Posterior vena cava (tissue), 2 donors: ENCODE data around the gene NUDT22. TPM values are rescaled to one million over a fixed set of nuclear protein-coding genes. Genes with fewer than 3 reads are reported as not detected.

Source experiments
- DNase-seq: peaks from one replicate; pipeline ENCODE4 v3.0.0-alpha.2; 2020; ENCODE audit warnings: low spot score
- intact Hi-C, 2 donors: fragments of 100-400 bp; cut with DNase I; formaldehyde crosslinking; loops; one replicate each; pipeline versions ENCODE4 v1.14.1 to v1.14.2; 2022 to 2023
- total RNA-seq, 2 donors: library from RNA; stranded (reverse); fragmentation: NEBNext Ultra II Directional; extraction: Animal tissue kit (Norgen Biotek cat#: 25700); gene quantifications; one replicate each; pipeline ENCODE4 v1.2.1, GENCODE V29; 2021
- donor health status: DM: yes; HTN: yes; CAD: no.
- donor health status: DM: yes; HTN: yes; CAD: no.

The NUDT22 gene
- total RNA-seq, 2 donors from 2014 or later, result 35.8 to 41.1 TPM

GRCh38 chr11:64249038-64249437, 23.0 kb downstream of the NUDT22 start:
- intact Hi-C loops, result loop anchor here in 1 of 2 donors (10.0 kb wide), 1 partner anchor 56 kb away; the partner anchor contains the start of genes CATSPERZ and ESRRA
- no peak for DNase-seq

GRCh38 chr11:64249563-64250414, 23.7 kb downstream of the NUDT22 start:
- intact Hi-C loops, result loop anchor here in 1 of 2 donors (10.0 kb wide), 1 partner anchor 55 kb away; the partner anchor contains the start of genes CATSPERZ and ESRRA
- DNase-seq, result no peak

GRCh38 chr11:64250415-64251015, 24.4 kb downstream of the NUDT22 start:
- intact Hi-C loops, result no loop called here
- no peak for DNase-seq

DNA sequence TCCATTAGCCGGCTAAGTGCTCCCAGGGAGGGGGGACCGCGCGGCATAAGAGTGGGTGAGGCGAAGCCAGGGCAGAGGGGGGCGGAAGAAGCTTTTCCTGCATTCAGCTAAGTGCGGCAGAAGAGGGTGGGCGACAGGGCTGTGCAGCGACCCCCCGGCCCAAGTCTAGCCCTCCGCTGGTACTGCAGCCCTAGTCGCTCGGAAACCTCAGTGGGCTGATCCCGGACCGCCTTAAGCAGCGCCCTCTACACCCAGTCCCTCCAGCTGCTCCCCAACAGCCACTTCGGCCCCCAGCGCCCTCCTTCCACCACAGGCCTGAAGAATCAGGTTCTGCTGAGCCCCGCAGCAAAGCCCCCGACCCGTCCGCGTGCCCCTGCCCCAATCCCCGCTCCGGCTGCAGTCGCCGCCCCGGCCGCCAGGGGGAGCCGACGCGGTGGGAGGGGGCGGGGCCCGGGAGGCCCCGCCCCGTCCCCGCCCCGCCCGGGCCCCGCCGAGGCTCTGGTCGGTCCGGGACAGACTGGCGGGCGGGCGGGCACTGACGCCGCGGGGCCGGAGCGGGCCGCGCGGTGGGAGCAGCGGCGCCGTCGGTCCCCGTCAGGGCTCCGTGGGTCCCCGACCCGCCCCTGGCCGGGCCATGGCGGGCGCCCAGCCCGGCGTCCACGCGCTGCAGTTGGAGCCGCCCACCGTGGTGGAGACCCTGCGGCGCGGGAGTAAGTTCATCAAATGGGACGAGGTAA, 25.1 kb downstream of the NUDT22 start, which contains the start of gene PLCB3:
PLCB3 (plus strand) TSS at position 515 of the 737 bp plus-strand sequence; CDS start at position 635, 120 bp downstream.
- intact Hi-C loops, result no loop called here
- DNase-seq, result no peak

- no peak for DNase-seq
- intact Hi-C loops, result no loop called here
Measured at GRCh38 chr11:64251753-64252002, 25.6 kb downstream of the NUDT22 start.

DNA sequence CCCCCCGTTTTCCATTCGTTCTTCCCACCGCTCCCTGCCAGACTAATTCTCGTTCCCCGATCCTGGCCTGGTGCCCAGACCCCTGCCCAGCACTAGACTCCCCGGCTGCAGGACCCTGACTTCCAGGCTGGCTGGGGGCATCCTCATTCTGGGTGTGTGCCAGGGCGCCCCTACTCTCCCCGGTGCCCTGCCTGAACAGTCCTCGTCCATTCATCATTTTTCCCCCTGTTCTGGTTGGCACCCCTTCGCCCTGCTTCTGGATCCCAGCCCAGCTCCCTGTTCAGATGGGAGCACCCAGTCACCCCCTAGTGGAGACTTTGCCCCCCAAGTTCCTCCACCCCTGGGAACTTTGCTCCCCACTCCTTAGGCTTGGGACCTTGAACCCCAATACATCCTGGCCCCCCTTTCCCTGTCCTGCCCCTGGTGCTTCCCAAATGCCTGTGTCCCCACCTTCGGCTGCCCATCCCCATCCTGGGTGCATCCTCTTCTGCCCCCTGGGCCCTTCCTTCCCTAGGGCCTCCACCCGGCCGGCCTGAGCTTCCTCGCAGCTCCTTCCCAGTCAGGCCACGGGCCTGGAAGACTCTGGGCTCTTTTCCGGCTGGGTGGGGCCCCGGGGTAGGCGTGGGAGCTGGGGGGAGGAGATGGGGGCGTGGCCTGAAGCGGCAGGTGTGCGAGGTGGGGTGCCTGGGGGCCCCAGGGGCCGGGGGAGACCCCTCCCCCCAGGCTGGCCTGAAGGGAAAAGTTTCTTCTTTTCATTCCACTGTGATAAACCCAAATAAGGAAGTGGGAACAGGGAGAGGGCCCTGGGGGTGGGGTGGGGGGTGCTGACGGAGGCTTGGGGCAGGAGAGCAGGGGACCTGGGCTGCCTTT, 26.2 kb downstream of the NUDT22 start:
- intact Hi-C loops, result no loop called here
- DNase-seq, result no peak

GRCh38 chr11:64253043-64253442, 27.0 kb downstream of the NUDT22 start:
- DNase-seq, result no peak
- intact Hi-C loops, result no loop called here

DNA sequence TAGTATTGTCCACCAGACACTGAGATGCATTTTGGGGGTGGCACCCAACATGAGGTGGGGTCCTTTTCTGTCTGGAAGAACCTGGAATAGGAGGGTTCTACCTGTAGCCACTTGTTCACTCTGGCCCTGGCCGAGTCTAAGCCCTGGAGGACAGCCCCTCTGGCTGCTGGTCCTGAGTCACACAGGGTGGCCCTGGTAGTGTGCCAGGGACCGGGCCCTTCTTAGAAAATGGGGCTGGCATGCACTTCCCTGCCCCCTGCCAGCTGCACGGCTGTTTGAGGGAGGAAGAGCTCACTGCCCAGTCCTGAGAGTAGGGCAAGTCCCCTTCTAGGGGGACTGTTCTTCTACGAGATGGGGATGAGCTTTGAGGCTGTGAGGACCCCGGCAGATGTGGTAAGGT, 27.4 kb downstream of the NUDT22 start:
- intact Hi-C loops, result no loop called here
- DNase-seq, result no peak

GRCh38 chr11:64254326-64254725, 28.3 kb downstream of the NUDT22 start:
- DNase-seq, result no peak
- intact Hi-C loops, result no loop called here

- DNase-seq, result no peak
- intact Hi-C loops, result no loop called here
Measured at GRCh38 chr11:64255135-64256128, 29.4 kb downstream of the NUDT22 start.

DNA sequence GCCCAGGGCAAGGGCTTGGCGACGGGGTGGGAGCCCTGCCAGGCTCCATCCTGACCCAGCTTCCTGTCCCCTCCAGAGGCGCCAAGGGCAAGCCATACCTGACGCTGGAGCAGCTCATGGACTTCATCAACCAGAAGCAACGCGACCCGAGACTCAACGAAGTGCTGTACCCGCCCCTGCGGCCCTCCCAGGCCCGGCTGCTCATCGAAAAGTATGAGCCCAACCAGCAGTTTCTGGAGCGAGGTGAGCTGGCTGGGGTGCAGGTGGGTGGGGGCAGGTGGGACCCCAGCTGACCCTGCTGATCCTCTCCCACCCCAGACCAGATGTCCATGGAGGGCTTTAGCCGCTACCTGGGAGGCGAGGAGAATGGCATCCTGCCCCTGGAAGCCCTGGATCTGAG, 30.2 kb downstream of the NUDT22 start:
- intact Hi-C loops, result no loop called here
- no peak for DNase-seq

DNA sequence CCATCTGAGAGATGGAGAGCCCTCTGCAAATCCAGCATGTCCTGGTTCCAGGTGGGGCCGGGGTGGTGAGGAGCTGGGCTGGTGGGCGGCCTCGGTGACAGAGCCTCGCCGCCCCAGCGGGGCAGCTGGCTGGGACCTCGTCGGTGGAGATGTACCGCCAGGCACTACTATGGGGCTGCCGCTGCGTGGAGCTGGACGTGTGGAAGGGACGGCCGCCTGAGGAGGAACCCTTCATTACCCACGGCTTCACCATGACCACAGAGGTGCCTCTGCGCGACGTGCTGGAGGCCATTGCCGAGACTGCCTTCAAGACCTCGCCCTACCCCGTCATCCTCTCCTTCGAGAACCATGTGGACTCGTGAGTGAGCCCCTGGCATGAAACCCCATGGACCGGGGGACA, 32.3 kb downstream of the NUDT22 start:
- DNase-seq, result no peak
- intact Hi-C loops, result no loop called here

GRCh38 chr11:64258946-64259532, 33.0 kb downstream of the NUDT22 start:
- DNase-seq, result no peak
- intact Hi-C loops, result no loop called here

- intact Hi-C loops, result no loop called here
- no peak for DNase-seq
Measured at GRCh38 chr11:64259533-64260067, 33.5 kb downstream of the NUDT22 start.

GRCh38 chr11:64260147-64260708, 34.2 kb downstream of the NUDT22 start:
- intact Hi-C loops, result no loop called here
- DNase-seq, result no peak

DNA sequence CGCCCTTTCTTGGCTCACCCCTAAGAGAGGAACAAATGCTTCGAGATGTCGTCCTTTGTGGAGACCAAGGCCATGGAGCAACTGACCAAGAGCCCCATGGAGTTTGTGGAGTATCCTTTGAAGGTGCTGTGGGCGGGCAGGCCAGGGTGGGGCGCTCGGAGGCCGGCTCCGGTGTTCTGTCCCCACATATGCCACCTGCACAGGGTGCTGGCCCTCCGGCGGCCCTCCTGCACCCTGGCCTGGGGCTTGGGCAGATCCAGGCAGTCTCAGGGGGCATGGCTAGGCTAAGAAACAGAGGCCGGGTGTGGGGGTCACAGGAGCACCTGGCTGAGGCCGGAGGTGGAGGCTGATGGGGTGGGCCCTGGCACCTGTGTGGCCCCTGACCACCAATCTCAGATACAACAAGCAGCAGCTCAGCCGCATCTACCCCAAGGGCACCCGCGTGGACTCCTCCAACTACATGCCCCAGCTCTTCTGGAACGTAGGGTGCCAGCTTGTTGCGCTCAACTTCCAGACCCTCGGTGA, 35.5 kb downstream of the NUDT22 start:
- DNase-seq, result no peak
- intact Hi-C loops, result no loop called here
